ENCODE data around the gene ENG.

- TF ChIP-seq CTCF (IDR thresholded peaks at IDR 0.05) (no peak), POLR2A (IDR thresholded peaks at IDR 0.05) (no peak)
Observed at GRCh38 chr9:127896395-127897192, 42.1 kb upstream of the ENG start.

Data from heart left ventricle (tissue), 13 donors.